ENCODE results near the gene CDK14.

- TF ChIP-seq POLR2A (IDR thresholded peaks at IDR 0.05) (no peak), CTCF (IDR thresholded peaks at IDR 0.05) (no peak)
These were observed 165.5 kb downstream of the CDK14 start for GRCh38 chr7:90761584-90761983.

Measured in heart left ventricle (tissue), 13 donors.